HL-60 (cell line): Measurements from ENCODE around the gene RBM5.

Experiments
- DNase-seq, 2 experiments: peaks; one replicate each; pipeline ENCODE4 v3.0.0-alpha.2; 2010 to 2020; ENCODE audit warnings: low read depth in 1 of 2, low spot score in 1 of 2
- H3K27ac ChIP-seq: fragments of 250-450 bp; sonication (Bioruptor Pico); replicated peaks from 2 replicates; pipeline ENCODE4 v1.5.1; 2020; ENCODE audit warnings: mild to moderate bottlenecking, moderate library complexity
- H3K27me3 ChIP-seq: fragments of 250-450 bp; sonication (Bioruptor Pico); 2 replicates; pipeline ENCODE4 v1.5.1; 2021; ENCODE audit warnings: mild to moderate bottlenecking, moderate library complexity; ENCODE audit not compliant: insufficient read depth, poor library complexity, severe bottlenecking
- H3K4me3 ChIP-seq: replicated peaks from 2 replicates; pipeline ENCODE4 v1.5.1; 2011; ENCODE audit warnings: mild to moderate bottlenecking, control low read depth, low read length; ENCODE audit not compliant: insufficient read depth
- GABPA ChIP-seq: IDR thresholded peaks from 2 replicates; pipeline ENCODE4 v1.6.1; 2012; ENCODE audit warnings: low read depth
- POLR2AphosphoS5 ChIP-seq: IDR thresholded peaks from 2 replicates; pipeline ENCODE4 v1.6.1; 2012; ENCODE audit warnings: low read depth
- SPI1 ChIP-seq: IDR thresholded peaks from 2 replicates; pipeline ENCODE4 v1.6.1; 2012; ENCODE audit warnings: low read depth, mild to moderate bottlenecking, borderline replicate concordance
- TF ChIP-seq, protein P1 (sequence below): IDR thresholded peaks from 2 replicates; pipeline ENCODE4 v1.6.1; 2012; ENCODE audit warnings: low read depth; ENCODE audit not compliant: insufficient replicate concordance
- TF ChIP-seq, protein P2 (sequence below): IDR thresholded peaks from one replicate; pipeline ENCODE4 v1.5.1; 2011; ENCODE audit warnings: low read length, control low read depth, inconsistent platforms; ENCODE audit not compliant: insufficient read depth

RBM5 gene

DNA sequence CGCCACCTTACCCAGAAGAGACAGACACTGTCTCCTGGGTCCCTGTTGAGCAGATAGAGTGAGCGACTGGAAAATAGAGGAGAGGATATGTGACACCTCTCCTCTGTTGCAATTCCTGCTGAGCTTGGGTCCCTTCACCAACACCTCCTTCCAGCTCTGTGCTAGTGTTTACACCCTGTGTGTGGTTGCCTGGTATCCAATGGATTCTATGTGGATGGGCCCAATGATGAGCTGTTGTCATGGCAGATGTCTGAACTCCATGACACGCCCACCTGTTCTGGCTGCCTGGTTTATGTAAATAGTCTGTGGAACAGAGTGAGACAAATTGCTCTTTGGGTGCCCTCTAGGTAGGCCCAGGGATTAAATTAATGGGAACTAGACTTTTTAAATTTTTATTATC lies 23.7 kb downstream of the RBM5 start:
- H3K27me3 ChIP-seq: no peaks in the 10 kb centered on the region
- no peak overlapping the region for H3K27ac ChIP-seq
- no peak for DNase-seq
- TF ChIP-seq POLR2AphosphoS5: no peak
- TF ChIP-seq, protein P1, sequence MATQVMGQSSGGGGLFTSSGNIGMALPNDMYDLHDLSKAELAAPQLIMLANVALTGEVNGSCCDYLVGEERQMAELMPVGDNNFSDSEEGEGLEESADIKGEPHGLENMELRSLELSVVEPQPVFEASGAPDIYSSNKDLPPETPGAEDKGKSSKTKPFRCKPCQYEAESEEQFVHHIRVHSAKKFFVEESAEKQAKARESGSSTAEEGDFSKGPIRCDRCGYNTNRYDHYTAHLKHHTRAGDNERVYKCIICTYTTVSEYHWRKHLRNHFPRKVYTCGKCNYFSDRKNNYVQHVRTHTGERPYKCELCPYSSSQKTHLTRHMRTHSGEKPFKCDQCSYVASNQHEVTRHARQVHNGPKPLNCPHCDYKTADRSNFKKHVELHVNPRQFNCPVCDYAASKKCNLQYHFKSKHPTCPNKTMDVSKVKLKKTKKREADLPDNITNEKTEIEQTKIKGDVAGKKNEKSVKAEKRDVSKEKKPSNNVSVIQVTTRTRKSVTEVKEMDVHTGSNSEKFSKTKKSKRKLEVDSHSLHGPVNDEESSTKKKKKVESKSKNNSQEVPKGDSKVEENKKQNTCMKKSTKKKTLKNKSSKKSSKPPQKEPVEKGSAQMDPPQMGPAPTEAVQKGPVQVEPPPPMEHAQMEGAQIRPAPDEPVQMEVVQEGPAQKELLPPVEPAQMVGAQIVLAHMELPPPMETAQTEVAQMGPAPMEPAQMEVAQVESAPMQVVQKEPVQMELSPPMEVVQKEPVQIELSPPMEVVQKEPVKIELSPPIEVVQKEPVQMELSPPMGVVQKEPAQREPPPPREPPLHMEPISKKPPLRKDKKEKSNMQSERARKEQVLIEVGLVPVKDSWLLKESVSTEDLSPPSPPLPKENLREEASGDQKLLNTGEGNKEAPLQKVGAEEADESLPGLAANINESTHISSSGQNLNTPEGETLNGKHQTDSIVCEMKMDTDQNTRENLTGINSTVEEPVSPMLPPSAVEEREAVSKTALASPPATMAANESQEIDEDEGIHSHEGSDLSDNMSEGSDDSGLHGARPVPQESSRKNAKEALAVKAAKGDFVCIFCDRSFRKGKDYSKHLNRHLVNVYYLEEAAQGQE: no peak
- TF ChIP-seq, protein P2, sequence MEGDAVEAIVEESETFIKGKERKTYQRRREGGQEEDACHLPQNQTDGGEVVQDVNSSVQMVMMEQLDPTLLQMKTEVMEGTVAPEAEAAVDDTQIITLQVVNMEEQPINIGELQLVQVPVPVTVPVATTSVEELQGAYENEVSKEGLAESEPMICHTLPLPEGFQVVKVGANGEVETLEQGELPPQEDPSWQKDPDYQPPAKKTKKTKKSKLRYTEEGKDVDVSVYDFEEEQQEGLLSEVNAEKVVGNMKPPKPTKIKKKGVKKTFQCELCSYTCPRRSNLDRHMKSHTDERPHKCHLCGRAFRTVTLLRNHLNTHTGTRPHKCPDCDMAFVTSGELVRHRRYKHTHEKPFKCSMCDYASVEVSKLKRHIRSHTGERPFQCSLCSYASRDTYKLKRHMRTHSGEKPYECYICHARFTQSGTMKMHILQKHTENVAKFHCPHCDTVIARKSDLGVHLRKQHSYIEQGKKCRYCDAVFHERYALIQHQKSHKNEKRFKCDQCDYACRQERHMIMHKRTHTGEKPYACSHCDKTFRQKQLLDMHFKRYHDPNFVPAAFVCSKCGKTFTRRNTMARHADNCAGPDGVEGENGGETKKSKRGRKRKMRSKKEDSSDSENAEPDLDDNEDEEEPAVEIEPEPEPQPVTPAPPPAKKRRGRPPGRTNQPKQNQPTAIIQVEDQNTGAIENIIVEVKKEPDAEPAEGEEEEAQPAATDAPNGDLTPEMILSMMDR: no peak
- TF ChIP-seq GABPA: no peak
- TF ChIP-seq SPI1: no peak
- no peak overlapping the region for H3K4me3 ChIP-seq

DNA sequence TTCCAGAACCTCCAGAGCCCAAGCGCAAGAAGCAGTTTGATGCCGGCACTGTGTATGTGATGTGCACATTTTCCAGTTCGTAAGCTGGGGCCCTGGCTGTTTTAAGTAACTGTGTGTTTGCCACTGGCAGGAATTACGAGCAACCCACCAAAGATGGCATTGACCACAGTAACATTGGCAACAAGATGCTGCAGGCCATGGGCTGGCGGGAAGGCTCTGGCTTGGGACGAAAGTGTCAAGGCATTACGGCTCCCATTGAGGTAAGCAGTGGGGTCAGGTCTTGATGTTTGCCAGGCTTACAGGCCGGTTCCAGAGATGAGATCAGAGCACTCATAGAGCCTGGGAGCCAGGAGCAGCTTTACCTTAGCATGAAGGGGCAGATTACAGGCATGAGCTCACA lies 28.4 kb downstream of the RBM5 start:
- Histone ChIP-seq H3K27ac (no peak overlapping the region), H3K27me3 (no peaks in the 10 kb centered on the region), H3K4me3 (no peak overlapping the region)
- DNase-seq: no peak
- TF ChIP-seq, protein P1: no peak
- TF ChIP-seq GABPA (no peak), SPI1 (no peak), POLR2AphosphoS5 (no peak)
- TF ChIP-seq, protein P2: no peak

DNA sequence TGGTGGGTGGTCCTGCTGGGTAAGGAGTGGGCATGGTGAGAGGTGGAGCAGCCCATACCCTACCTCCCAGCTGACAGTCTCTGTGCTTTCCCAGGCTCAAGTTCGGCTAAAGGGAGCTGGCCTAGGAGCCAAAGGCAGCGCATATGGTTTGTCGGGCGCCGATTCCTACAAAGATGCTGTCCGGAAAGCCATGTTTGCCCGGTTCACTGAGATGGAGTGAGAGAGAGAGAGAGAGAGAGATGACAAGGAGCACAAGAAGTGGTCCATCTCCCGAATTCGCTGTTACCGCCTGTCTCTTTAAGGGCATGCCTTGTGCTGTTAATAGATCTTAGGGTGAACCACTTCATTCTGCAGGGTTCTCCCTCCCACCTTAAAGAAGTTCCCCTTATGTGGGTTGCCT lies 29.5 kb downstream of the RBM5 start:
- TF ChIP-seq POLR2AphosphoS5: no peak; the same call in 1 of the 2 replicates
- TF ChIP-seq, protein P1: no peak
- TF ChIP-seq GABPA: no peak
- TF ChIP-seq, protein P2: no peak
- no peak for DNase-seq
- H3K27me3 ChIP-seq: no peaks in the 10 kb centered on the region
- no peak overlapping the region for H3K4me3 ChIP-seq
- no peak overlapping the region for H3K27ac ChIP-seq
